Right forelimb (tissue), 1 donor: ENCODE results near the gene KCNMA1.
A peak's percentile ranks its signal among the peaks of the same experiment; 100 is the strongest.
"Not testable (repeated sequence)": the region's sequence is repeated elsewhere in the genome, so short reads cannot be mapped to it uniquely, and the experiment has no call there.

ENCODE experiments used
- DNase-seq: peaks from one replicate; pipeline ENCODE4 v3.0.0-alpha.2; 2018

Gene KCNMA1

DNA sequence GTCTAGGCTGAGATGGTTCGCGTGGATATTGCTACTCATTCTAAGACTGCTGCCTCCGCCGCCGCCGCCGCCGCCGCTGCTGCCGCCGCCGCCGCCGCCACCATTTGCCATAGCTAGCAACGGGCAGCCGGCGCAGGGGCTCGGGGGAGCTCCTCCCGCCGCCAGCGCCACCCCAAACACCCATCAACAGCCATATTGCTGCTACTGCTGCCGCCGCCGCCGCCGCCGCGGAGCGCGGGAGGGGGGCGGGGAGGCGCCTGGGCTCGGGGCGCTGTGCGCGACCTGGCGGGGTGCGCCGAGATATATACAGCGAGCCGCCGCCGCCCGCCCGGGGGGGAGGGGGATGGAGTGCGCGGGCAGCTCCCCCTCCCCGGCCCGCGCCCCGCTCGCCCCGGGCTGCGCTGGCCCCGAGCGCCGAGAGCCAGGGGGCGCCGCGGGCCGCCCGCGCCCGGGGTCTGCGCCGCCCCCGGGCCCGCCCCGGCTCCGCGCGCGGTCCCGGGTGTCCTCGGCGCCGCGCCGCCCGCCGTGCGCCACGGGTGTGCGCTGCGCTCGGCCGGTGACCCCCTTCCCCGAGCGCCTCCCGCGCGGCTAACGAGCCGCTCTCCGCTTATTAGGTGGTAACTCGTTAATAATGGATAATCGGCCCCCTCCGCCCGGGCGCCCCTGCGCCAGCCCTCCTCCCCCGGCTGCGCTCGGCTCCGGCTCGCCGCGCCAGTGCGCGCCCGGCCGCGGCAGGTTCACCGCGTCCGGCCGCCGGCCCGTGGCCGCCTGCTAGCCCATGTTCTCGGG is at the start of gene KCNMA1:
Gene KCNMA1, minus strand, starts transcription at position 277 of the 789 bp plus-strand sequence.
- peak; percentile 69 for DNase-seq

DNA sequence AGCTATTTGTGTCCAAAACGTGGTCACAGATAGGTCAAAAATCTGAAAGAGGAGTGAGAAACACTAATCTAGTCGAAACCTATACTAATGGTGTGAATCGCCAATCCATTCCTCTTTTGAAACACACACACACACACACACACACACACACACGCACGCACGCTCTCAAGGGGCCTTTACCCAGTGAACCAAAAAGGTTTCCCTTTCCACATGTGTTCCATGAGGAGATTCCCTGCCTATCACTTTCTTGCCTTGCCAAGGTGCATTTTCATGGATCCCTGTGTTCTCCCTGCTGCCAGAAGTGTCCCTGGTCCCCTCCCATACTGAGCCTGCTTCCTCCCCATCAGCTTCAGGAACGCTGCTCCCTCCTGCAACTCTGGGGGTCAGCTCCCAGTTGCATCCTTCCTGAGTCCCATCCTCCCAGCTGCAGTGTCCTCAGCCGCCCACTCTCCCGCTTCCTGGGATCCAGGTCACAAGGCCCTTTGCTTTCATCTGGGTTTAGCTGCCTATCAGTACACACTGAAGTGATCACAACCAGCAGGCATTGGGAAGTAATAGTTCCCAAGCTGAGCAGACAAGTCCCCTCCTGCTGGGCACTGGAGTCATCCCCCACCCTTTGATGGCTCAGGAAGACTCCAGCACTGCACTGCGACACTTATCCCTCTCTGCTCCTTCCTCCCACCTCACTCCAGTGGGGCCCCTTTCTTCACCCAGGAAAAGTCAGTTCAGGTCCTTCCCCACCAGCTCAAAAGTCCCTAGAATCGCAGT is 49.2 kb upstream of the KCNMA1 start:
- DNase-seq = no peak

DNA sequence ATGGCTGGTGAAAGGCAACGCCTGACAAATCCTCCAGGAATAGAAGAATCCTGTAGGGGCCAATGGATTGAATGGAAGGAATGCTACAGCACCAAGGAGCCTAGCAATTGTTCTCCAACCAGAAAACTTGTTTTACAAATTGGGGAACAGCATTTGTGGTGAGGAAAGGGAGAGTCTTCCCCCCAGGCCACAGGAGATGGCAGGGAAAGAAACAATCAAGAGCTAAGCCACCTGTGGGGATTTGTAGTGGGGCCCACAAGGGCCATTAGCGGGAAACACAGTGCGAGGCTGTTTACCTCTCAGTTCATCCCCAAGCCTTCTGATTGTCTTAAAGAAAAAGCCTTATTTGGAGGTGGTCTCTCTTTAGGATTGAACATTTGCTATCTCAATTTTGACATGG is 48.5 kb upstream of the KCNMA1 start:
- no peak for DNase-seq

- DNase-seq = no peak
Measured at GRCh38 chr10:77685432-77685831, 47.8 kb upstream of the KCNMA1 start.

DNA sequence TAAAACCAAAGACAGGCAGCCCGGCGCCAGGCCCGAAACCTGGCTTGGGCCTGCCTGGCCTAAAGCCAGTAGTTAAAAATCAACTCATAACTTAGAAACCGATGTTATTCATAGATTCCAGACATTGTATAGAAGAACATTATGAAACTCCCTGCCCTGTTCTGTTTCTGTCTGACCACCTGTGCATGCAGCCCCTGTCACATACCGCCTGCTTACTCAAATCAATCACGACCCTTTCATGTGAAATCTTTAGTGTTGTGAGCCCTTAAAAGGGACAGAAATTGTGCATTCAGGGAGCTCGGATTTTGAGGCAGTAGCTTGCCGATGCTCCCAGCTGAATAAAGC is 45.5 kb upstream of the KCNMA1 start:
- DNase-seq = not testable (repeated sequence)

GRCh38 chr10:77682393-77683087 is 44.9 kb upstream of the KCNMA1 start:
- no peak for DNase-seq

DNA sequence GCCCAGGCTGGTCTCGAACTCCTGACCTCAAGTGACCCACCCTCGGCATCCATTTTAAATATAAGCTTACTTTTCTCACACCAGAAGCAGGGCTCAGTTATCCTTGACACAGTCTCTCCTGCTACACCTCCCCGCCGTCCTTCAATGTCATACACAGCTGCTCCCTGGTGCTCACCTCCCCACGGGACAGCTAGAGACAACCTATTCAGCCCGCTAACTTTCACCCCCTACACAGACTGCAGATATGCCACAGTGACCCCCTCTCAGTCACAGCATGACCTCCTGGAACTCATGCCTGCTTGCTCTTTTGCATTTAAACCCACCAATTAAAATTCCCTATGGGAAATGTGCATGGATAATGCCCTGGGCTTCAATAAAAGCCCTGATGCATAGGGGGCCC is 44.2 kb upstream of the KCNMA1 start:
- no peak for DNase-seq

DNA sequence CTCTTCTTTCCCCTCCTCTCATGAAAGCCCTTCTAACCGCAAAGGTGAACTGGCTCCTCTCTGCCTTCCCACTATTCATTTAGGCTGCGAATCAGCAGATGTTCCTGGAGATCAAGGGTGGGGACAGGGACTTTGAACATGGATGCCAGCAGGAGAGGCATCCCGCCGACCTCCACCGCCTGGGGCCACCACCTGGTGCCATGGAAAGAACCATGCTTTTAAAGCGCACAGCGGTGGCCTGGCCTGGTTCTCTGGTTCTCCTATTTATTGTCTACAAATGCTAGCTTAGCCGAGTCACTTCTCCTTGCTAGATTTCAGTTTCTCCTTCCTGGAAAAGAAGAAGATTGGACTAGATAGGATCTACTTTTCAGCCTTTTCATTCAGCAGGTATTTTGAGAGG is 43.2 kb upstream of the KCNMA1 start:
- no peak for DNase-seq

- DNase-seq = no peak
Measured at GRCh38 chr10:77680065-77680464, 42.5 kb upstream of the KCNMA1 start.

DNA sequence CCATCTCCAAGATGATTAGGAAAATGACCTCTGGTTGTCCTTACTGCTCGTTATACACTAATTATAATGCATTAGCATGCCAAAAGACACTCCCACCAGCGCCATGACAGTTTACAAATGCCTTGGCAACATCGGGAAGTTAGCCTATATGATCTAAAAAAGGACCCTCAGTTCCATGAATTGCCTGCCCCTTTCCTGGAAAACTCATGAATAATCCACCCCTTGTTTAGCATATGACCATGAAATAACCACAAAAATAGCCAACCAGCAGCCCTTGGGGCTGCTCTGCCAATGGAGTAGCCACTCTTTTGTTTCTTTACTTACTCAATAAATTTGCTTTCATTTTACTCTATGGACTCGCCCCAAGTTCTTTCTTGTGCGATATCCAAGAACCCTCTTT is 41.6 kb upstream of the KCNMA1 start:
- no peak for DNase-seq

DNA sequence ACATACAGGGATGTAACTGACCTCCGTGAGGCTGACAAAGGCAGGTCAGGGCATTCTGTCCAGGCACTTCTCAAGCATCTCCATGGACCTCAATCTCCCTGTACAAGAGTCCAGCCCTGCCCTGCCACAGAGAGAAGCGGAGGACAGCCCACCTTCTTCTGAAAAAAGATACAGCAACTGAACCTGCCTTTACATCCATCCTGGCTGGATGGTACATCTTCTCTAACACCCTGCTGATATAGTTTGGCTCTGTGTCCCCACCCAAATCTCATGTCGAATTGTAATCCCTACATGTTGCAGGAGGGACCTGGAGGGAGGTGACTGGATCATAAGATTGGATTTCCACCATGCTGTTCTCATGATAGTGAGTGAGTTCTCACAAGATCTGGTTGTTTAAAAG is 40.5 kb upstream of the KCNMA1 start:
- no peak for DNase-seq

DNA sequence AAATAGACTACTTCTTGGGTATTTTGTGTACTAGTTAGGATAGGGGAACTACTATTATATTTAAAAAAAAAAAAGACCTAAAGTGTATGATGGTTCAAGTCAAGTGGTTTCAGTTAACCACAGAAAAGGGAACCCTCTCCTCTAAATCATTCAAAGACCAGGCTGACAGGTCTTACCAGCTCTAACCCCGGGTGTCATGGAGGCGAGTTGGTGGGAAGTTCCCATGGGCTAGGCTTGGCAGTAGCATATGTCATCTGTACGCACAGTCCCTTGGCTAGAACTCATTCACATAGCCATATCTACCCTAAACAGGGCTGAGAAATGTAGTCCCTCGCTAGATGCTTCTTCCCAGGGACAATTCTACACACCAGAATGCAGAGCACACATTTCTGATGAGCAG is 37.7 kb upstream of the KCNMA1 start:
- no peak for DNase-seq

GRCh38 chr10:77673515-77674140 is 36.0 kb upstream of the KCNMA1 start:
- no peak for DNase-seq

GRCh38 chr10:77673101-77673500 is 35.5 kb upstream of the KCNMA1 start:
- no peak for DNase-seq

DNA sequence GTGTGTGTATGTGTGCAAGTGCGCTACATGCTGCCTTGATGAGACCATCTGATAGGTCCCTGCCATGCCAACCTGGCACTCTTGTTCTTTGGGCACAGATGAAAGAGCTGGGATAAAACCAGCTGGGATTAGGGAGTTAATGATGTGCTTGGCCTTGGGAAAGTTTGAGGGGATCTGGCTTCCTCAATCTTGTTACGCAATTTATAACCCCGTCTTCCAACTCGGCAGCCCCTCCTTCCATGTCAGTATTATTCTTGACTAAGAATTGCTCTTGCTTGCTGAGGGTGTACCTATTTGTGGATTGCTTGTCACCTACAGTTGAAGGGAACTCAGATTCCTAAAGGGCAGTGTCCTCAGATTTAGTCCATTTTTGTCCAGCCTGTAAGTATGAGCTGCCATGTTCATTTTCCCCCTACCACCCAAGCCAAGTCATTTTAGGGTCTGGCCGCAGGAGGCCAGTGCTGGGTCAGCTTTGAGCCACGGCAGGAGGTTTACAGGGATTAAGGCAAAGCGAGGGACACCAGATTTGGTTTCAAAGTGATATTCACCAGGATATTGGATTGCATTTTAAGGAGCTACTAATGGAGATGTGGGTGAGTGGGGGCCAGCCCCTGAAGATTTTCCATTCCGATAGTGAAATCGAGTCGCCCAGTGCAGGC is 34.1 kb upstream of the KCNMA1 start:
- DNase-seq = no peak

GRCh38 chr10:77670817-77671443 is 33.3 kb upstream of the KCNMA1 start:
- DNase-seq = no peak

- no peak for DNase-seq
Measured at GRCh38 chr10:77669892-77670291, 32.3 kb upstream of the KCNMA1 start.

- no peak for DNase-seq
Measured at GRCh38 chr10:77667426-77668324, 30.1 kb upstream of the KCNMA1 start.

DNA sequence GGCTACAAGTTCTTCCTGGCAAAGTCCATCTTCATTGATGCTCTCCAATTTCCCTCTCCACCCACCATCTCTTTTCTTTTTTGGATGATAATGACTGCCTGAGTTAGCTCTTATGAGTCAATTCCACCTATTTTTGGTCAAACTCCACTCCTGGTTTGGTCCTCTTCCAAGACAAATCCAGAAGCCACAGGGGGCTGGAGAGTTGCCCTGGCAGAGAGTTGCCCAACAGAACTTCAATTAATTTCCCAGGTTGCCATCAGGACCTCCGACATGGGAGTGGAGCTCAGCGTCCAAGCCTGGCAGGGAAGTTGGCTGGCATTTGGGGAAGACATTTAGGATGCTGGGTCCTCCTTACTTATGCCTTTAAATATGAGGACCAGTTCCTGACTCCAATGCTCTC is 29.2 kb upstream of the KCNMA1 start:
- no peak for DNase-seq

DNA sequence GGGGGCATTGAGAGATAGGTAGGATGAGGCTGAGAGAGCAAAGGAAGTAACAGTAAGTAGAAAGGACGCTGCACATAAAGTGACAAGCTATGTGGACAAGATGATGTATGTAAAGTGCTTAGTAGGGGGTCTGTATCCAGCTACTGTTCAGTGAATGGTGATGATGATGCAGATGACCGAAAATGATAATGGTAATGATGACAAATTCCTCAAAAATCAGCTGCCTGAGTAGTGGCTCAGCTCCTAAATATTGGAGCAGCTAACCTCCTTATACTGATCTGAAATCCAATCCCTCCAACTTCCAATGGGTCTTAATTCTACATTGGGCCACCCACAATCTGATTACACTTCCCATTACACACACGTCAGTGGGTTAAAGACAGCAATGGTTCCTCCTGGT is 27.1 kb upstream of the KCNMA1 start:
- no peak for DNase-seq

DNA sequence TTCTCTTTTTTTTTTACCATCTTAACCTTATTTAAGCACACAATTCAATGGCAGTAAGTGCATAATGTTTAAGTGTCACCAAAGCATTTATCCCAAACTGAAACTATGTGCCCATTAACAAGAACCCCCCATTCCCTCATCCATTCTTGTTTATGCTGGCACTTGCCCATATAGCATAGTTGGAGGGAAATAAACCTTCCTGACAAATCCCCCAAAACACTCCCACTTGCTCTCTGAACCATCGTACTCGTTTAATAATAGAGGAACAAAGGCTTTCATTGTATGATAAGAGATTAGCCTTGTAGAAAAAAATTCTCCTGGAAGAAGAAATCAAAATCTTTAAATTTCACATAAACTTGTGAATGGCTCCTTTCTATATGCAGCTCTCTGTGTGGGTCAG is 26.4 kb upstream of the KCNMA1 start:
- DNase-seq = no peak
